MM.1S (cell line): Measurements from ENCODE around the gene SNRPB.
A peak's percentile ranks its signal among the peaks of the same experiment; 100 is the strongest.

Experiments
- DNase-seq: peaks from one replicate; pipeline ENCODE4 v3.0.0-alpha.2; 2015
- H2AFZ ChIP-seq: fragments of 300-600 bp; sonication (generic); 2 replicates; pipeline ENCODE4 v1.6.0; 2016; ENCODE audit warnings: antibody characterized with exemption, low read length
- H3F3A ChIP-seq: fragments of 300-600 bp; sonication (generic); 2 replicates; pipeline ENCODE4 v1.6.1; 2016; ENCODE audit warnings: mild to moderate bottlenecking, antibody characterized with exemption, low read length, moderate library complexity, mixed read lengths; ENCODE audit not compliant: insufficient read depth
- H3K27ac ChIP-seq: fragments of 300-600 bp; sonication (generic); 2 replicates; pipeline ENCODE4 v1.5.1; 2016; ENCODE audit warnings: mild to moderate bottlenecking, low read length
- H3K27me3 ChIP-seq: fragments of 300-600 bp; sonication (generic); replicated peaks from 2 replicates; pipeline ENCODE4 v1.6.0; 2016; ENCODE audit warnings: low read length; ENCODE audit not compliant: insufficient read depth
- H3K36me3 ChIP-seq: fragments of 300-600 bp; sonication (generic); replicated peaks from 2 replicates; pipeline ENCODE4 v1.6.1; 2016; ENCODE audit warnings: mild to moderate bottlenecking, low read length, mixed read lengths; ENCODE audit not compliant: insufficient read depth
- H3K4me1 ChIP-seq: fragments of 300-600 bp; sonication (generic); 2 replicates; pipeline ENCODE4 v1.6.1; 2016; ENCODE audit warnings: low read length, mixed read lengths
- H3K4me2 ChIP-seq: fragments of 300-600 bp; sonication (generic); 2 replicates; pipeline ENCODE4 v1.6.0; 2016; ENCODE audit warnings: low read depth, low read length
- H3K4me3 ChIP-seq: fragments of 300-600 bp; sonication (generic); 2 replicates; pipeline ENCODE4 v1.5.1; 2016; ENCODE audit warnings: low read length, mixed read lengths
- H3K79me2 ChIP-seq: fragments of 300-600 bp; sonication (generic); 2 replicates; pipeline ENCODE4 v1.6.1; 2016; ENCODE audit warnings: mixed run types, low read length, mixed read lengths
- H3K9ac ChIP-seq: fragments of 300-600 bp; sonication (generic); 2 replicates; pipeline ENCODE4 v1.6.1; 2016; ENCODE audit warnings: low read length, mixed read lengths
- H3K9me2 ChIP-seq: fragments of 300-600 bp; sonication (generic); replicated peaks from 2 replicates; pipeline ENCODE4 v1.6.1; 2016; ENCODE audit warnings: mild to moderate bottlenecking, low read length, mixed read lengths; ENCODE audit not compliant: insufficient read depth
- H3K9me3 ChIP-seq: fragments of 300-600 bp; sonication (generic); replicated peaks from 2 replicates; pipeline ENCODE4 v1.6.1; 2016; ENCODE audit warnings: mild to moderate bottlenecking, low read length, mixed read lengths; ENCODE audit not compliant: insufficient read depth
- H4K20me1 ChIP-seq: fragments of 300-600 bp; sonication (generic); 2 replicates; pipeline ENCODE4 v1.6.1; 2016; ENCODE audit warnings: mild to moderate bottlenecking, low read length, moderate library complexity, mixed read lengths; ENCODE audit not compliant: insufficient read depth
- EZH2 ChIP-seq: fragments of 300-600 bp; sonication (generic); optimal IDR thresholded peaks from 2 replicates; pipeline ENCODE3; 2017; ENCODE audit warnings: low read depth, mild to moderate bottlenecking, antibody characterized with exemption, low read length, mixed read lengths
- EZH2phosphoT487 ChIP-seq: fragments of 300-600 bp; sonication (generic); IDR thresholded peaks from 2 replicates; pipeline ENCODE4 v1.6.1; 2018; ENCODE audit warnings: antibody characterized with exemption, low read length
- TF ChIP-seq, protein P1 (sequence below): fragments of 300-600 bp; sonication (generic); IDR thresholded peaks from 2 replicates; pipeline ENCODE4 v1.5.1; 2016; ENCODE audit warnings: antibody characterized with exemption, low read length, mixed read lengths

SNRPB gene

GRCh38 chr20:2509794-2510193, 39.2 kb upstream of the SNRPB start:
- TF ChIP-seq, protein P1, sequence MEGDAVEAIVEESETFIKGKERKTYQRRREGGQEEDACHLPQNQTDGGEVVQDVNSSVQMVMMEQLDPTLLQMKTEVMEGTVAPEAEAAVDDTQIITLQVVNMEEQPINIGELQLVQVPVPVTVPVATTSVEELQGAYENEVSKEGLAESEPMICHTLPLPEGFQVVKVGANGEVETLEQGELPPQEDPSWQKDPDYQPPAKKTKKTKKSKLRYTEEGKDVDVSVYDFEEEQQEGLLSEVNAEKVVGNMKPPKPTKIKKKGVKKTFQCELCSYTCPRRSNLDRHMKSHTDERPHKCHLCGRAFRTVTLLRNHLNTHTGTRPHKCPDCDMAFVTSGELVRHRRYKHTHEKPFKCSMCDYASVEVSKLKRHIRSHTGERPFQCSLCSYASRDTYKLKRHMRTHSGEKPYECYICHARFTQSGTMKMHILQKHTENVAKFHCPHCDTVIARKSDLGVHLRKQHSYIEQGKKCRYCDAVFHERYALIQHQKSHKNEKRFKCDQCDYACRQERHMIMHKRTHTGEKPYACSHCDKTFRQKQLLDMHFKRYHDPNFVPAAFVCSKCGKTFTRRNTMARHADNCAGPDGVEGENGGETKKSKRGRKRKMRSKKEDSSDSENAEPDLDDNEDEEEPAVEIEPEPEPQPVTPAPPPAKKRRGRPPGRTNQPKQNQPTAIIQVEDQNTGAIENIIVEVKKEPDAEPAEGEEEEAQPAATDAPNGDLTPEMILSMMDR: no peak
- TF ChIP-seq EZH2: no peak
- no peak for TF ChIP-seq EZH2phosphoT487
- no peak for DNase-seq
- no peaks in the 10 kb centered on the region for H3K9me2 ChIP-seq
- no peaks in the 10 kb centered on the region for H3F3A ChIP-seq
- H2AFZ ChIP-seq: no peak overlapping the region
- H3K4me2 ChIP-seq: peak overlapping the region; percentile 87; the same call in 1 of the 2 replicates
- no peaks in the 10 kb centered on the region for H4K20me1 ChIP-seq
- H3K4me3 ChIP-seq: no peak overlapping the region
- no peaks in the 10 kb centered on the region for H3K36me3 ChIP-seq
- no peaks in the 10 kb centered on the region for H3K9me3 ChIP-seq
- peaks cover 13% of the 10 kb centered on the region for H3K79me2 ChIP-seq
- H3K9ac ChIP-seq: no peak overlapping the region
- no peaks in the 10 kb centered on the region for H3K27me3 ChIP-seq
- no peak overlapping the region for H3K27ac ChIP-seq
- H3K4me1 ChIP-seq: no peaks in the 10 kb centered on the region

DNA sequence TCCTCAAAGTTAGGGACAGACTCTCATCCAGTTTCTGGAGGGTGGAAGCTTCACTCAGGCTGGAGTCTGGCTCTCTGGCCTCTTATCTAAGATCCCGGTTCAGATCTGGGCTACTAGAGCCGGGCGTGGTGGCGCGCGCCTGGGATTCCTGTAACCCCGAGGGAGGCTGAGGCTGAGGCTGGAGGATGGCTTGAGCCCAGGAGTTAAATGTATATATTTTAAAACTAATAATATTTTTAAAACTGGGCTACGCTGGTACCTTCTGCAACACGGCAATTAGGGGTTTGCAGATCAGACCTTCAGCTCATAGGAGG, 38.8 kb upstream of the SNRPB start:
- H3K4me3 ChIP-seq: peak overlapping the region; percentile 87
- H3K9me2 ChIP-seq: no peaks in the 10 kb centered on the region
- TF ChIP-seq EZH2phosphoT487 (no peak), EZH2 (no peak)
- TF ChIP-seq, protein P1: no peak
- H3K79me2 ChIP-seq: peaks cover 13% of the 10 kb centered on the region
- no peak for DNase-seq
- no peaks in the 10 kb centered on the region for H4K20me1 ChIP-seq
- no peaks in the 10 kb centered on the region for H3K27me3 ChIP-seq
- no peak overlapping the region for H3K27ac ChIP-seq
- no peaks in the 10 kb centered on the region for H3F3A ChIP-seq
- H3K9me3 ChIP-seq: no peaks in the 10 kb centered on the region
- no peaks in the 10 kb centered on the region for H3K36me3 ChIP-seq
- peak overlapping the region; percentile 99 for H2AFZ ChIP-seq
- H3K4me2 ChIP-seq: peak overlapping the region; percentile 87
- H3K4me1 ChIP-seq: no peaks in the 10 kb centered on the region
- H3K9ac ChIP-seq: peak overlapping the region; percentile 72; the same call in 1 of the 2 replicates

GRCh38 chr20:2508631-2509467, 38.3 kb upstream of the SNRPB start, which contains the start of gene ZNF343:
Gene ZNF343, minus strand, starts transcription at chr20:2508915. Its CDS starts 15,020 bp downstream, at chr20:2493895.
- Histone ChIP-seq H4K20me1 (no peaks in the 10 kb centered on the region), H3K27ac (peak within 1 kb of the TSS; percentile 45; the same call in 1 of the 2 replicates), H3K4me1 (no peaks in the 10 kb centered on the region), H3K4me2 (peak within 1 kb of the TSS; percentile 87), H2AFZ (peak within 1 kb of the TSS; percentile 99), H3K9ac (peak within 1 kb of the TSS; percentile 72), H3K9me3 (no peaks in the 10 kb centered on the region), H3K36me3 (no peaks in the 10 kb centered on the region), H3F3A (no peaks in the 10 kb centered on the region), H3K4me3 (peak within 1 kb of the TSS; percentile 87), H3K27me3 (no peaks in the 10 kb centered on the region), H3K79me2 (peaks cover 13% of the 10 kb centered on the region), H3K9me2 (no peaks in the 10 kb centered on the region)
- peak; percentile 88 for DNase-seq
- TF ChIP-seq EZH2phosphoT487: no peak
- TF ChIP-seq, protein P1: 0 out of 2 replicates have a peak, but pooled peaks have one; percentile 4
